Subcutaneous adipose tissue (tissue), 4 donors: ENCODE data around the gene OR52I2. TPM values are rescaled to one million over a fixed set of nuclear protein-coding genes. Genes with fewer than 3 reads are reported as not detected.

Experiments
- CTCF ChIP-seq: fragments of 450-650 bp; IDR thresholded peaks from one replicate; pipeline ENCODE4 v1.5.1; 2016; ENCODE audit warnings: low read depth, mild to moderate bottlenecking, control low read depth, antibody characterized with exemption, moderate library complexity
- total RNA-seq, 4 donors: library from RNA; depleted of rRNA; stranded (reverse); fragments of >200 nt; gene quantifications; one replicate each; pipeline ENCODE4 v1.1.0, GENCODE V29; 2016

The OR52I2 gene
- total RNA-seq, 4 donors from 2014 or later: not detected

GRCh38 chr11:4636136-4636535 lies 54.6 kb downstream of the OR52I2 start:
- no peak for TF ChIP-seq CTCF

- no peak for TF ChIP-seq CTCF
These were observed 55.6 kb downstream of the OR52I2 start, which contains the start of gene OR51D1 for GRCh38 chr11:4636962-4637661. OR51D1 (plus strand) TSS chr11:4637477; CDS start chr11:4639791, 2,314 bp downstream.

- TF ChIP-seq CTCF: no peak
These were observed 56.1 kb downstream of the OR52I2 start for GRCh38 chr11:4637662-4638047.

GRCh38 chr11:4639931-4640330 lies 58.4 kb downstream of the OR52I2 start:
- no peak for TF ChIP-seq CTCF

GRCh38 chr11:4641501-4641900 lies 60.0 kb downstream of the OR52I2 start:
- TF ChIP-seq CTCF: no peak

GRCh38 chr11:4642043-4642442 lies 60.5 kb downstream of the OR52I2 start:
- TF ChIP-seq CTCF: no peak

Other genes with a start within 250 kb of the OR52I2 start
- gene OR52B4, start 213.4 kb upstream of the OR52I2 start, total RNA-seq: not detected
- gene TRIM21, start 188.0 kb upstream of the OR52I2 start, total RNA-seq: 10 to 100 TPM; 14.2 to 16.1 (median 15.6) TPM
- 1 to 10 TPM in 1 of 4 donors, not detected in 3; 2.4 TPM for gene OR52K2, start 132.4 kb upstream of the OR52I2 start, total RNA-seq
- gene OR52K1, start 99.1 kb upstream of the OR52I2 start, total RNA-seq: under 1 TPM in 1 of 4 donors, not detected in 3; 0.22 TPM
- gene OR52M1, start 36.6 kb upstream of the OR52I2 start, total RNA-seq: not detected
- gene OR52I1, start 12.3 kb downstream of the OR52I2 start, total RNA-seq: not detected
- 10 to 100 TPM in 2 of 4 donors, 1 to 10 TPM in 2; 5.4 to 19.0 (median 10.3) TPM for gene TRIM68, start 26.5 kb downstream of the OR52I2 start, total RNA-seq
- not detected for gene OR51D1, start 55.7 kb downstream of the OR52I2 start, total RNA-seq
- gene OR51E1, start 62.2 kb downstream of the OR52I2 start, total RNA-seq: 1 to 10 TPM in 2 of 4 donors, not detected in 2; 1.1 to 3.3 TPM
- under 1 TPM in 2 of 4 donors, not detected in 2; 0.17 to 0.33 TPM for gene OR51E2, start 116.1 kb downstream of the OR52I2 start, total RNA-seq
- gene MMP26, start 123.0 kb downstream of the OR52I2 start, total RNA-seq: not detected
- gene OR51F1, start 188.2 kb downstream of the OR52I2 start, total RNA-seq: not detected
- not detected for gene OR52R1, start 222.6 kb downstream of the OR52I2 start, total RNA-seq
- not detected for gene OR51F2, start 239.6 kb downstream of the OR52I2 start, total RNA-seq